Fibroblast of lung (primary cell): Measurements from ENCODE around the gene KIF5A. TPM values are rescaled to one million over a fixed set of nuclear protein-coding genes. Genes with fewer than 3 reads are reported as not detected.

Source experiments
- DNase-seq, 2 donors: peaks; one replicate each; pipeline versions ENCODE4 v3.0.0 to v3.0.0-alpha.2; 2010; ENCODE audit warnings: low read depth in 2 of 2
- H2AFZ ChIP-seq: 2 replicates; pipeline ENCODE4 v1.5.1; 2012; ENCODE audit warnings: low read length, control low read depth, inconsistent platforms
- H3K27ac ChIP-seq: 2 replicates; pipeline ENCODE4 v1.5.1; 2011; ENCODE audit warnings: low read length, control low read depth; ENCODE audit not compliant: insufficient read depth
- H3K27me3 ChIP-seq: 2 replicates; pipeline ENCODE4 v1.5.1; 2011; ENCODE audit warnings: mild to moderate bottlenecking, low read length; ENCODE audit not compliant: control insufficient read depth, insufficient read depth
- H3K36me3 ChIP-seq: 2 replicates; pipeline ENCODE4 v1.5.1; 2011; ENCODE audit warnings: low read length; ENCODE audit not compliant: control insufficient read depth, insufficient read depth
- H3K4me1 ChIP-seq: 2 replicates; pipeline ENCODE4 v1.5.1; 2011; ENCODE audit warnings: low read length; ENCODE audit not compliant: control insufficient read depth, insufficient read depth; ENCODE audit errors: extremely low read depth
- H3K4me2 ChIP-seq: 2 replicates; pipeline ENCODE4 v1.5.1; 2011; ENCODE audit warnings: low read length, control low read depth; ENCODE audit not compliant: insufficient read depth; ENCODE audit errors: extremely low read depth
- H3K4me3 ChIP-seq, 4 experiments: fragments of 200-600 bp in 1 of 4; sonication (generic) in 1 of 4; replicated peaks in 1 of 4; 2 replicates each; pipeline ENCODE4 v1.5.1; 2011 to 2016; ENCODE audit warnings: low read length in 4 of 4, low read depth in 3 of 4, mild to moderate bottlenecking in 3 of 4, control low read depth in 2 of 4, inconsistent platforms in 1 of 4, mixed read lengths in 1 of 4; ENCODE audit not compliant: insufficient read depth in 1 of 4; ENCODE audit errors: control extremely low read depth in 1 of 4
- H3K79me2 ChIP-seq: 2 replicates; pipeline ENCODE4 v1.5.1; 2012; ENCODE audit warnings: mild to moderate bottlenecking, low read length, inconsistent platforms; ENCODE audit not compliant: control insufficient read depth, insufficient read depth
- H3K9ac ChIP-seq: 2 replicates; pipeline ENCODE4 v1.5.1; 2011; ENCODE audit warnings: mild to moderate bottlenecking, low read length, control low read depth; ENCODE audit not compliant: insufficient read depth
- H3K9me3 ChIP-seq: 2 replicates; pipeline ENCODE4 v1.5.1; 2012; ENCODE audit warnings: low read depth, low read length; ENCODE audit not compliant: control insufficient read depth, insufficient read depth
- H4K20me1 ChIP-seq: 2 replicates; pipeline ENCODE4 v1.5.1; 2011; ENCODE audit warnings: low read length; ENCODE audit not compliant: control insufficient read depth, insufficient read depth; ENCODE audit errors: extremely low read depth
- CTCF ChIP-seq, 2 donors: IDR thresholded peaks in 1 of 2; conservative IDR thresholded peaks in 1 of 2; 1 replicate in 1 of 2; 2 replicates in 1 of 2; pipeline ENCODE4 v1.5.1; 2011 to 2012; ENCODE audit warnings: low read length in 2 of 2, control low read depth in 1 of 2, inconsistent platforms in 1 of 2, low read depth in 1 of 2, mild to moderate bottlenecking in 1 of 2
- EZH2 ChIP-seq: IDR thresholded peaks from 2 replicates; pipeline ENCODE4 v1.5.1; 2012; ENCODE audit warnings: low read length, control low read depth, mild to moderate bottlenecking; ENCODE audit errors: missing control alignments
- polyA plus RNA-seq, 2 donors: library from polyadenylated mRNA; depleted of rRNA in 1 of 2; stranded (reverse) in 1 of 2; unstranded in 1 of 2; fragments of >200 nt; gene quantifications; 2 replicates each; pipeline ENCODE4 v1.2.1, GENCODE V29; 2011 to 2012; ENCODE audit warnings: missing spikeins in 1 of 2
- total RNA-seq: library from RNA; depleted of rRNA; stranded (reverse); fragments of >200 nt; gene quantifications from 2 replicates; pipeline ENCODE4 v1.2.1, GENCODE V29; 2014

KIF5A gene
- total and polyA plus RNA-seq, 2 donors (not counting 1 experiment from before 2014, with no cell fraction given), result 0.53 to 1.3 TPM

GRCh38 chr12:57529831-57530230, 20.0 kb upstream of the KIF5A start:
- DNase-seq, result no peak

GRCh38 chr12:57530396-57531142, 19.3 kb upstream of the KIF5A start:
- H3K36me3 ChIP-seq, result peaks cover 26% of the 10 kb centered on the region
- H3K4me1 ChIP-seq, result no peaks in the 10 kb centered on the region
- H3K9me3 ChIP-seq, result no peaks in the 10 kb centered on the region
- H3K4me2 ChIP-seq, result no peak overlapping the region
- TF ChIP-seq EZH2 (no peak), CTCF (conservative IDR thresholded peaks at IDR 0.05 in 1 of 2, IDR thresholded peaks at IDR 0.05 in 1 of 2; ENCODE audit: low read depth in 1 of 2, low read length in 2 of 2) (no peak)
- H4K20me1 ChIP-seq, result no peaks in the 10 kb centered on the region
- no peak overlapping the region for H3K27ac ChIP-seq
- no peak for DNase-seq
- H3K27me3 ChIP-seq, result no peaks in the 10 kb centered on the region
- no peak overlapping the region for H3K4me3 ChIP-seq
- H3K9ac ChIP-seq, result no peak overlapping the region
- H2AFZ ChIP-seq, result no peak overlapping the region
- no peaks in the 10 kb centered on the region for H3K79me2 ChIP-seq

More at GRCh38 chr12:57529831-57530230, 20.0 kb upstream of the KIF5A start:
- Histone ChIP-seq H3K4me3 (no peak overlapping the region), H3K79me2 (peaks cover 4% of the 10 kb centered on the region), H3K36me3 (peaks cover 25% of the 10 kb centered on the region), H3K4me2 (no peak overlapping the region), H3K9me3 (no peaks in the 10 kb centered on the region), H3K27me3 (no peaks in the 10 kb centered on the region), H3K27ac (no peak overlapping the region), H2AFZ (no peak overlapping the region), H3K9ac (no peak overlapping the region), H4K20me1 (no peaks in the 10 kb centered on the region), H3K4me1 (no peaks in the 10 kb centered on the region)
- TF ChIP-seq CTCF (conservative IDR thresholded peaks at IDR 0.05 in 1 of 2, IDR thresholded peaks at IDR 0.05 in 1 of 2; ENCODE audit: low read depth in 1 of 2, low read length in 2 of 2) (no peak), EZH2 (no peak)

DNA sequence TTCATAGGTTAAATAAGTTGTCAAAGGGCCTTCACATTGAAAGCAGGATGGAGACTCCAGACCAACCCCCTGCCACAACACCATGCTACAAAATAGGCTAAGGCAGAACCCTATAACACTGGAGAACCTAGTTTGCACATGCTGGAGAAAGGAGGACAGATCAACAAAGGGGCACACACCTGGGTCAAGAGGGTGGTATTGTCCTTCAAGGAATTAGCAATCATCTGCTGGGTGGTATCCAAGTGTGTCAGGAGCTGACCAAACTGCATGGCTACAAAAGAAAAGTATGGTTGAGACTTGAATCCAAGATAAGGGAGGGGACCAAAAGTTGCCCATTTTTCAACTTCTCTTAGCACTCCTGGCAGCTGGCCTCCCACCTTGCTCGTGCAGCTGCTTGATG, 18.0 kb upstream of the KIF5A start:
- peaks cover 26% of the 10 kb centered on the region for H3K36me3 ChIP-seq
- H3K4me3 ChIP-seq, result no peak overlapping the region

More for the DNA sequence above, 18.0 kb upstream of the KIF5A start:
- Histone ChIP-seq H3K9me3 (no peaks in the 10 kb centered on the region), H4K20me1 (no peaks in the 10 kb centered on the region), H2AFZ (no peak overlapping the region), H3K79me2 (no peaks in the 10 kb centered on the region), H3K27me3 (no peaks in the 10 kb centered on the region), H3K9ac (no peak overlapping the region), H3K4me1 (no peaks in the 10 kb centered on the region), H3K27ac (no peak overlapping the region), H3K4me2 (no peak overlapping the region)
- TF ChIP-seq CTCF (conservative IDR thresholded peaks at IDR 0.05 in 1 of 2, IDR thresholded peaks at IDR 0.05 in 1 of 2; ENCODE audit: low read depth in 1 of 2, low read length in 2 of 2), result no peak
- TF ChIP-seq EZH2, result no peak
- no peak for DNase-seq
